ENCODE data around the gene PRSS50.

Gene PRSS50

DNA sequence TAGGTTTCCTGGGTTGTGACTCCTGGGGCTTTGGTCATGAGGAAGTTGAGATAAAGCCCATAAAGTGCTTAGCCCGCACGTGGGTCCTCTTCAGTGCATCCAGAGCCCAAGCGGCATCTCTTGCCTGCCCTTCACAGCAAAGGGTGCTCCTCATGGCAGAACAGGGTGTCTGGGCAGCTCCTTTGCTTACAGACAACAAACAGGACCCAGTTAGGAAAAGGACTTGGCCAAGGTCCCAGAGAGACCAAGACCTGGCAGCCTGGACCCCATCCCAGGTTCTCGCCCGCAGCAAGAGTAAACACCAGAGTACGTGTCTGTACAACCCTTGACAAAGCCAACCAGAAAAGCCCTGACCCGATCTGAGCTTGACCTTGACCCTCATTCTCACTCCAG, 51.2 kb downstream of the PRSS50 start:
- no peak overlapping the region for H3K4me3 ChIP-seq (replicated peaks; ENCODE audit: low read depth, low read length)
- TF ChIP-seq, protein P1, sequence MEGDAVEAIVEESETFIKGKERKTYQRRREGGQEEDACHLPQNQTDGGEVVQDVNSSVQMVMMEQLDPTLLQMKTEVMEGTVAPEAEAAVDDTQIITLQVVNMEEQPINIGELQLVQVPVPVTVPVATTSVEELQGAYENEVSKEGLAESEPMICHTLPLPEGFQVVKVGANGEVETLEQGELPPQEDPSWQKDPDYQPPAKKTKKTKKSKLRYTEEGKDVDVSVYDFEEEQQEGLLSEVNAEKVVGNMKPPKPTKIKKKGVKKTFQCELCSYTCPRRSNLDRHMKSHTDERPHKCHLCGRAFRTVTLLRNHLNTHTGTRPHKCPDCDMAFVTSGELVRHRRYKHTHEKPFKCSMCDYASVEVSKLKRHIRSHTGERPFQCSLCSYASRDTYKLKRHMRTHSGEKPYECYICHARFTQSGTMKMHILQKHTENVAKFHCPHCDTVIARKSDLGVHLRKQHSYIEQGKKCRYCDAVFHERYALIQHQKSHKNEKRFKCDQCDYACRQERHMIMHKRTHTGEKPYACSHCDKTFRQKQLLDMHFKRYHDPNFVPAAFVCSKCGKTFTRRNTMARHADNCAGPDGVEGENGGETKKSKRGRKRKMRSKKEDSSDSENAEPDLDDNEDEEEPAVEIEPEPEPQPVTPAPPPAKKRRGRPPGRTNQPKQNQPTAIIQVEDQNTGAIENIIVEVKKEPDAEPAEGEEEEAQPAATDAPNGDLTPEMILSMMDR (IDR thresholded peaks at IDR 0.05; ENCODE audit: low read depth, low read length, missing control alignments): no peak
- no peak for DNase-seq (ENCODE audit: extremely low read depth, low read depth)

DNA sequence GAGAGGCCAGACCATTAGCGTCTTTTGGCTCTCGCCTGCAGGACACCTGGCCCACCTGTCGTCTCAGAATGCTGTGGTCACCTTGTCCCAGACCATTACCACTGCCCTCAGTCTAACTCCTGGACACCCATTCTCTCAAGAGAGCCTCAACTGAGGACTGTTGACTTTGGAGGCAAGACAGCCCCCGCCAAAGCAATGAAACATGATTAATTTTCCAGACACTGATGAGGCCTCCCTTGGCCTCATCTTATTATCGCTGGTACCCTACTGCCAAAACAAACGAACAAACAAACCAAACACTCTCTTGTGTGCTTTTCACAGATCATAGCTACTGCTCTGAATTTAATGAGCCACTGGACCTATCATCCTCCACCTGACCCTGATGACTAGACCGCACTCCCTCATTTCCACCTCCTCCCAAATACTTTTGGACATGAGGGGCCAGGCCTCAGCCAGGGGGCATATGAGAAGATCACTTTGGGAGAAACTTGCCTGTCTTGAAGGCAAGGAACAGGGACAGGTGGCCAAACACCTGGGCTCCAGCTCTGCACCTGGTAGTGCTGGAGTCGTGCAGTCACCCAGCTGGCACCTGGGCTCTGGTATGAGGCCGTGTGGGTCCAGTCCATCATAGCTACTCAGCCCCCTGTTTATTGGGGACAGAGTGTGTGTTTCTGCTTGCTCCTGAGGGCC, 51.8 kb downstream of the PRSS50 start:
- no peak for DNase-seq (ENCODE audit: extremely low read depth, low read depth)
- TF ChIP-seq, protein P1 (IDR thresholded peaks at IDR 0.05; ENCODE audit: low read depth, low read length, missing control alignments): no peak
- no peak overlapping the region for H3K4me3 ChIP-seq (replicated peaks; ENCODE audit: low read depth, low read length)

DNA sequence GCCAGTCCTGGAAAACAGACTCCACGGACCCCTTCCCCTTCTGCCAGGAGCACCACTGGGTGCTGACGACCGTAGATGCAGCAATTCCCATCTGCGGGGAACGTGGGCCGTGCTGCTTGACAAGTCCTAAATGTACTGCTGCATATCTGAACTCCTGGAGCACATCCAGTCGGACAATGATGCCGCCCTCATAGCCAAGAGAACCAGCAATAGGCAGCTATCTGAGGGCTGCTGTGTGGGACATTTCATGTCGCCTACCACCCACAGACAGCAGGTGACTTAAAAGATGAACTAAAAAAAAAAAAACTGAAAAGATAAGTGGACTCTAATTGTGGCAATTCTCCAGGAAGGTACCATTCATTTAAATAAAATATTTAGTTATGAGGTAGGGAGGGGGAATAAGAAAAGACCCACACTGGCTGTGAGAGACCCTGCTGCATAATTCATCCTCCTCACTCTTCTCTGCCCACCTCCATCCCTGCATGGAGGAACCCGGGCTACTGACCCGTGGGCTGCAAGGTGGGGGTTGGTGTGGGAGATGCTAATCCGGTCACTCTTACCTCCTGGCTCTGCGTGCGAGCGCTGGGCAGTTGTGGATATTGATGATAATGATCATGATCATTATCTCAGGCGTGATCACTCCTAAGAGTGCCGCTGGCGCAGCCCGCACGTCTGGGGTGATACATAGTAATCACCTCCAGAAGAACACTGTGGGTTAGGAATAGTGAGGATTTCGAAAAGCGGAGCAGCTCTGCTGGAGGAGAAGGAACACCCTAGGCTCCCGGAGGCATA, 52.5 kb downstream of the PRSS50 start:
- H3K4me3 ChIP-seq (replicated peaks; ENCODE audit: low read depth, low read length): no peak overlapping the region
- no peak for DNase-seq (ENCODE audit: extremely low read depth, low read depth)
- TF ChIP-seq, protein P1 (IDR thresholded peaks at IDR 0.05; ENCODE audit: low read depth, low read length, missing control alignments): no peak

DNA sequence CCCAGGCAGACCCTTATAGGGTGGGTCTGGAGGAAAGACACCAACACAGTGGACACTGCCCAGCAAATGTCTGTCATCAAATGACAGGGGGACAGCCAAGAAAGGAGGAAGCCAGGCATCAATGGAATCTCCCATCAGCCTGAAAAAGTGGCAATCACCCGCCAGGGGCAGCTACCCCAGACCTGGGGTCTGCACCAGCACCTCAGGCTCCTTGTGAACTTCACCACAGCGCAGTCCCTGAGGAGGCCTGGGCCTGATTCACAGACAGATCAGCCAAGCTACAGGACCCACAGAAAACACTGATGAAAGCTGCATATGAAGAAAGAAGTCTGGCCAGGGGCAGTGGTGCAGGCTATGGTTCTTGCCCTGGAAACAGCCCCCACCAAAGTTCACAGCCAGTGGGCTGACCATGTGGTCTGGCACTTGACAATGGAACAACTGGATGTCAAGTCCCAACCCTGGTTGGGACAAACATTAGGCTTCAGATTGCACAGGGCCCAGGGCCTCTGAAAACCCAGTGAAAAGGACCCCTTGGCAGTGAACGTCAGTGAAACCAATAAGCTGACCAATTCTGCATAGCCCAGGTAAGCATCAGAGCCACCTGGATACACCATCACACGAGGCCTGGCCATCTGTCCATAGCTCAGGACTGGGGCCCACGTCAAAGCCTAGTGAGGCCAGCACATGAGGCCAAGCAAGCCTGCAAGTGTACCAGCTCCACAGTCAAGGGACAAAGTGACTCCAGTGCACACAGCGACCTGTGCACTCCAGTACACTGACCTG, 53.3 kb downstream of the PRSS50 start:
- no peak for DNase-seq (ENCODE audit: extremely low read depth, low read depth)
- TF ChIP-seq, protein P1 (IDR thresholded peaks at IDR 0.05; ENCODE audit: low read depth, low read length, missing control alignments): no peak
- no peak overlapping the region for H3K4me3 ChIP-seq (replicated peaks; ENCODE audit: low read depth, low read length)

DNA sequence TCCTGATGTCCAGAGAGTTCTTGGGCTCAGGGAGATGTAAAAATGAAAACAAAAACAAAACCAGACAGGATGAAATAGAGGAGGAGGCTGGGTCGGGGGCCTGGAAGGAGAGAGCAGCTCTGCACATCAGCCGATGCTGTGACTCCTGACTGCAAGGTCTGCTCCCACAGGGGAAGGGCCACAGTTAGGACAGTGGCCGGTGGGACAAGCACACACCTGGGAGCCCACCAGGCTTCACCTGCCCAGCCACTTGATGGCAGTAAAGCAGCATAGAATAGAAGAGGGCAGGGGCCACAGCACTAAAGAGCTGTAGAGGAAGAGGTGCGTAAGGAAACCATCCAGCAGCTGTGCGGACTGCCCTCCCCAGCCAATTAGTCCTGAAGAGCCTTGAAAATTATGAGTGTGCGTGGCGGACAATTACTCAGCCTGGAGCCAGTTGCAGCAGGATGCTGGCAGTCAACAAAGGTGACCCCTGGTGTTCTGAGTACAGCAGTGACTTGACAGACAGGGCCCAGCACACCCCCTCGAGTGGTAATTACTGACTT, 54.0 kb downstream of the PRSS50 start:
- TF ChIP-seq, protein P1 (IDR thresholded peaks at IDR 0.05; ENCODE audit: low read depth, low read length, missing control alignments): peak; percentile 10
- DNase-seq (ENCODE audit: extremely low read depth, low read depth): no peak
- no peak overlapping the region for H3K4me3 ChIP-seq (replicated peaks; ENCODE audit: low read depth, low read length)

DNA sequence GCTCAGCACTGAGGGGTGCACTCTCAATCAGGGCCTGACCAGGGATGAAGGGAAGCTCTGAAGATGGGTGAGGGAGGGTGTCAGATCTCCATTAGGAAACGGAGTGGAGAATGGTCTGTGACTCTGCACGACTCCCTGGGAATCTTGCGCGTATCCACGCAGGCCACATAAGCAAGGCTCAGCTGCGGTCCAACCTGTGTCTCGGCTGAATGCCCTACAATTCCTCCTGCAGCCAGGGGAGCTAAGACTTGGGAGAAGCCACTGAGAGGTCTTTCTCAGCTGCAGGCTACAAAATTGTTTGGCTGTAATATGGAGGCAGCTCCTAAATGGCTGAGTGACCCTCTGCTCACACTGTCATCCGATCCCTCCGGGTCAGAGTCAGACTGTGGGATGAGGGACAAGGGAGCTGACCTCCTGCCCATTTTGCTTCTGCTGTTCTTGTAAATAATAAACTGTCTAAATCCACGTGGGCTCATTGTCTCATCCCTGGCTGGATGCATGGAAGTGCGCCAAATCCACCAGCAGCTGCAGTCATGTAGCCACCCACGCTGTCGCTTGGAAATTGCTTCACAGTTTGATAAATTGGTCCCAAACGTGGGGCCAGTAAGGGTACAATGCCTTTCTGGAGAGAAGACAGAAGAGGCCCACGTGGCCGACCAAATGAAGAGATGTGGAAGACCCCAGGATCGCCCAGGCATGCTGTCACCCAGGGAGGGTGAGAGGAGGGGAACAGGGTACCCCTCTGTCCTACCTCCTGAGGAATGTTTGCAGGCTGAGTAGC, 54.7 kb downstream of the PRSS50 start:
- H3K4me3 ChIP-seq (replicated peaks; ENCODE audit: low read depth, low read length): no peak overlapping the region
- DNase-seq (ENCODE audit: extremely low read depth, low read depth): no peak
- TF ChIP-seq, protein P1 (IDR thresholded peaks at IDR 0.05; ENCODE audit: low read depth, low read length, missing control alignments): no peak

Data from HFF-Myc (cell line).